Fibroblast of lung (primary cell): ENCODE data around the gene CCDC106. TPM values are rescaled to one million over a fixed set of nuclear protein-coding genes. Genes with fewer than 3 reads are reported as not detected.

Experiments
- DNase-seq, 2 donors: peaks; one replicate each; pipeline versions ENCODE4 v3.0.0 to v3.0.0-alpha.2; 2010; ENCODE audit warnings: low read depth in 2 of 2
- H2AFZ ChIP-seq: 2 replicates; pipeline ENCODE4 v1.5.1; 2012; ENCODE audit warnings: low read length, control low read depth, inconsistent platforms
- H3K27ac ChIP-seq: 2 replicates; pipeline ENCODE4 v1.5.1; 2011; ENCODE audit warnings: low read length, control low read depth; ENCODE audit not compliant: insufficient read depth
- H3K27me3 ChIP-seq: 2 replicates; pipeline ENCODE4 v1.5.1; 2011; ENCODE audit warnings: mild to moderate bottlenecking, low read length; ENCODE audit not compliant: control insufficient read depth, insufficient read depth
- H3K36me3 ChIP-seq: 2 replicates; pipeline ENCODE4 v1.5.1; 2011; ENCODE audit warnings: low read length; ENCODE audit not compliant: control insufficient read depth, insufficient read depth
- H3K4me1 ChIP-seq: 2 replicates; pipeline ENCODE4 v1.5.1; 2011; ENCODE audit warnings: low read length; ENCODE audit not compliant: control insufficient read depth, insufficient read depth; ENCODE audit errors: extremely low read depth
- H3K4me2 ChIP-seq: 2 replicates; pipeline ENCODE4 v1.5.1; 2011; ENCODE audit warnings: low read length, control low read depth; ENCODE audit not compliant: insufficient read depth; ENCODE audit errors: extremely low read depth
- H3K4me3 ChIP-seq, 4 experiments: fragments of 200-600 bp in 1 of 4; sonication (generic) in 1 of 4; replicated peaks in 1 of 4; 2 replicates each; pipeline ENCODE4 v1.5.1; 2011 to 2016; ENCODE audit warnings: low read length in 4 of 4, low read depth in 3 of 4, mild to moderate bottlenecking in 3 of 4, control low read depth in 2 of 4, inconsistent platforms in 1 of 4, mixed read lengths in 1 of 4; ENCODE audit not compliant: insufficient read depth in 1 of 4; ENCODE audit errors: control extremely low read depth in 1 of 4
- H3K79me2 ChIP-seq: 2 replicates; pipeline ENCODE4 v1.5.1; 2012; ENCODE audit warnings: mild to moderate bottlenecking, low read length, inconsistent platforms; ENCODE audit not compliant: control insufficient read depth, insufficient read depth
- H3K9ac ChIP-seq: 2 replicates; pipeline ENCODE4 v1.5.1; 2011; ENCODE audit warnings: mild to moderate bottlenecking, low read length, control low read depth; ENCODE audit not compliant: insufficient read depth
- H3K9me3 ChIP-seq: 2 replicates; pipeline ENCODE4 v1.5.1; 2012; ENCODE audit warnings: low read depth, low read length; ENCODE audit not compliant: control insufficient read depth, insufficient read depth
- H4K20me1 ChIP-seq: 2 replicates; pipeline ENCODE4 v1.5.1; 2011; ENCODE audit warnings: low read length; ENCODE audit not compliant: control insufficient read depth, insufficient read depth; ENCODE audit errors: extremely low read depth
- CTCF ChIP-seq, 2 donors: IDR thresholded peaks in 1 of 2; conservative IDR thresholded peaks in 1 of 2; 1 replicate in 1 of 2; 2 replicates in 1 of 2; pipeline ENCODE4 v1.5.1; 2011 to 2012; ENCODE audit warnings: low read length in 2 of 2, control low read depth in 1 of 2, inconsistent platforms in 1 of 2, low read depth in 1 of 2, mild to moderate bottlenecking in 1 of 2
- EZH2 ChIP-seq: IDR thresholded peaks from 2 replicates; pipeline ENCODE4 v1.5.1; 2012; ENCODE audit warnings: low read length, control low read depth, mild to moderate bottlenecking; ENCODE audit errors: missing control alignments
- polyA plus RNA-seq, 2 donors: library from polyadenylated mRNA; depleted of rRNA in 1 of 2; stranded (reverse) in 1 of 2; unstranded in 1 of 2; fragments of >200 nt; gene quantifications; 2 replicates each; pipeline ENCODE4 v1.2.1, GENCODE V29; 2011 to 2012; ENCODE audit warnings: missing spikeins in 1 of 2
- total RNA-seq: library from RNA; depleted of rRNA; stranded (reverse); fragments of >200 nt; gene quantifications from 2 replicates; pipeline ENCODE4 v1.2.1, GENCODE V29; 2014

CCDC106 gene
- total and polyA plus RNA-seq, 2 donors (not counting 1 experiment from before 2014, with no cell fraction given): 4.5 to 10.2 TPM

DNA sequence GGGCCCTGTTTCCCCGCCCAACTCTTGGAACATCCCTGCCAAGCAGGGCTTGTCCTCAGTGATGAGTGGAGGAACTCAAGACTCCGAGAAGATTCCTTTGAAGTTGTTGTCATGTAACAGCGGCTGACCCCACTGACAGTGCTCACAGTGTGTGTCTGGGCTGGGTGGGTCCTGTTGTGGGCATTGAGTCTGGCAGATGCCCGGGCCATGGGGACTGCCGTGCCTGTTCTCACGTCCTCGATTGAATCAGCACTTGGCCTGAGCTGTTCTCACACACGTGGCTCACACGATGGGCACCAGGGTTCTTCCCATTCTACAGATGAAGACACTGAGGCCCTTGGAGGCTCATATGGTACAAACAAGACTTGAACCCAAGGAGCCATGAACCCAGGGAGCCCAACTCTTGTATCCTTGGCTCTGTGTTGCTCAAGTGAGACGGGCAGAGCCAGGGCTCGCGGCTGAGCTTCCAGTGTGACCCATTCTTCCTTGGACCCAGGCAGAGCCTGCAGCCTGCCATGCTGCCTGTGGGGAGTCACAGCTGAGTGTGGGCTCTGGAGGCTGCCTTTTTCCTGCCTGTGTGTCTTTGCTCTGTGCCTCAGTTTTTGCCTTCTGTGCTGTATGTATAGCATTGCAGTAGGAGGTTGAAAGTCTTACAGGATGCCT is 18.5 kb downstream of the CCDC106 start:
- no peak for DNase-seq
- H3K27me3 ChIP-seq: no peaks in the 10 kb centered on the region
- no peak overlapping the region for H2AFZ ChIP-seq
- H4K20me1 ChIP-seq: peaks cover 4% of the 10 kb centered on the region
- peaks cover 83% of the 10 kb centered on the region for H3K79me2 ChIP-seq
- H3K27ac ChIP-seq: no peak overlapping the region
- H3K4me3 ChIP-seq: no peak overlapping the region
- H3K36me3 ChIP-seq: peaks cover 58% of the 10 kb centered on the region
- TF ChIP-seq EZH2 (no peak), CTCF (conservative IDR thresholded peaks at IDR 0.05 in 1 of 2, IDR thresholded peaks at IDR 0.05 in 1 of 2; ENCODE audit: low read depth in 1 of 2, low read length in 2 of 2) (no peak)
- no peak overlapping the region for H3K9ac ChIP-seq
- no peak overlapping the region for H3K4me2 ChIP-seq
- H3K9me3 ChIP-seq: no peaks in the 10 kb centered on the region
- no peaks in the 10 kb centered on the region for H3K4me1 ChIP-seq

GRCh38 chr19:55667006-55667381 is 19.0 kb downstream of the CCDC106 start:
- no peak for DNase-seq
- H3K4me3 ChIP-seq: no peak overlapping the region
- H3K79me2 ChIP-seq: peaks cover 80% of the 10 kb centered on the region
- peaks cover 4% of the 10 kb centered on the region for H4K20me1 ChIP-seq
- H3K4me2 ChIP-seq: no peak overlapping the region
- H3K27ac ChIP-seq: no peak overlapping the region
- H3K36me3 ChIP-seq: peaks cover 54% of the 10 kb centered on the region
- H3K27me3 ChIP-seq: no peaks in the 10 kb centered on the region
- TF ChIP-seq EZH2: no peak
- TF ChIP-seq CTCF (conservative IDR thresholded peaks at IDR 0.05 in 1 of 2, IDR thresholded peaks at IDR 0.05 in 1 of 2; ENCODE audit: low read depth in 1 of 2, low read length in 2 of 2): no peak
- H3K9me3 ChIP-seq: no peaks in the 10 kb centered on the region
- no peaks in the 10 kb centered on the region for H3K4me1 ChIP-seq
- H2AFZ ChIP-seq: no peak overlapping the region
- no peak overlapping the region for H3K9ac ChIP-seq

DNA sequence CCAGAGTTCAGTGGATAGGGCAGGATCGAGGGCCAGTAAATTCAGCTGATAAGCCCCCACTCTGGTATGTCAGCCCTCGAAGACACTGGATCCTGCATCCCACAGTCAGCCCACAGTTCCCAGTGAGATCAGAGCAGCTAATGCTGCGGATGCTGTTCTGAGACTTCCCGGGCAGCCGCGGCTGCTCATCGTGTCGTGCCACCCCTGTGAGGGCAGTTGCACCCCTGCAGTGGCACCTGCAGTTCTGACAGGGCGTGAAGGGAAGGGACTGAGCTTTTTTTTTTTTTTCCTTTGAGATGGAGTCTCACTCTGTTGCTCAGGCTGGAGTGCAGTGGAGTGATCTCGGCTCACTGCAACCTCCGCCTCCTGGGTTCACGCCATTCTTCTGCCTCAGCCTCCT is 19.5 kb downstream of the CCDC106 start:
- H3K9me3 ChIP-seq: no peaks in the 10 kb centered on the region
- no peak overlapping the region for H2AFZ ChIP-seq
- peaks cover 53% of the 10 kb centered on the region for H3K36me3 ChIP-seq
- H3K9ac ChIP-seq: no peak overlapping the region
- no peak for DNase-seq
- H3K4me1 ChIP-seq: no peaks in the 10 kb centered on the region
- no peak overlapping the region for H3K27ac ChIP-seq
- TF ChIP-seq CTCF (conservative IDR thresholded peaks at IDR 0.05 in 1 of 2, IDR thresholded peaks at IDR 0.05 in 1 of 2; ENCODE audit: low read depth in 1 of 2, low read length in 2 of 2) (no peak), EZH2 (no peak)
- H4K20me1 ChIP-seq: peaks cover 4% of the 10 kb centered on the region
- H3K79me2 ChIP-seq: peaks cover 82% of the 10 kb centered on the region
- H3K4me3 ChIP-seq: no peak overlapping the region
- H3K27me3 ChIP-seq: no peaks in the 10 kb centered on the region
- H3K4me2 ChIP-seq: no peak overlapping the region
